Measurements from ENCODE around the gene KRT82.
"Not testable (repeated sequence)": the region's sequence is repeated elsewhere in the genome, so short reads cannot be mapped to it uniquely, and the experiment has no call there.

The KRT82 gene

GRCh38 chr12:52410589-52411248 is 4.6 kb upstream of the KRT82 start:
- not testable (repeated sequence) for DNase-seq (ENCODE audit: low read depth)

- DNase-seq (ENCODE audit: low read depth), result no peak
Observed at GRCh38 chr12:52407918-52408317, 1.8 kb upstream of the KRT82 start.

- no peak for DNase-seq (ENCODE audit: low read depth)
Observed at GRCh38 chr12:52404951-52405350, 1.2 kb downstream of the KRT82 start.

- DNase-seq (ENCODE audit: low read depth), result no peak
Observed at GRCh38 chr12:52403561-52403960, 2.6 kb downstream of the KRT82 start.

GRCh38 chr12:52402873-52403540 is 3.1 kb downstream of the KRT82 start:
- no peak for DNase-seq (ENCODE audit: low read depth)

- DNase-seq (ENCODE audit: low read depth), result no peak
Observed at GRCh38 chr12:52402377-52402776, 3.8 kb downstream of the KRT82 start.

GRCh38 chr12:52401926-52402325 is 4.2 kb downstream of the KRT82 start:
- no peak for DNase-seq (ENCODE audit: low read depth)

GRCh38 chr12:52401526-52401925 is 4.6 kb downstream of the KRT82 start:
- DNase-seq (ENCODE audit: low read depth), result no peak

- no peak for DNase-seq (ENCODE audit: low read depth)
Observed at GRCh38 chr12:52400906-52401305, 5.2 kb downstream of the KRT82 start.

- no peak for DNase-seq (ENCODE audit: low read depth)
Observed at GRCh38 chr12:52399756-52400155, 6.4 kb downstream of the KRT82 start.

GRCh38 chr12:52398176-52398575 is 8.0 kb downstream of the KRT82 start:
- DNase-seq (ENCODE audit: low read depth), result no peak

GRCh38 chr12:52396656-52397055 is 9.5 kb downstream of the KRT82 start:
- DNase-seq (ENCODE audit: low read depth), result no peak

GRCh38 chr12:52395761-52396434 is 10.2 kb downstream of the KRT82 start:
- no peak for DNase-seq (ENCODE audit: low read depth)

GRCh38 chr12:52394836-52395405 is 11.2 kb downstream of the KRT82 start:
- DNase-seq (ENCODE audit: low read depth), result no peak

GRCh38 chr12:52392465-52393007 is 13.6 kb downstream of the KRT82 start:
- no peak for DNase-seq (ENCODE audit: low read depth)

GRCh38 chr12:52391618-52392002 is 14.5 kb downstream of the KRT82 start:
- no peak for DNase-seq (ENCODE audit: low read depth)

GRCh38 chr12:52390739-52391617 is 15.2 kb downstream of the KRT82 start:
- DNase-seq (ENCODE audit: low read depth), result no peak

GRCh38 chr12:52389313-52390207 is 16.6 kb downstream of the KRT82 start:
- DNase-seq (ENCODE audit: low read depth), result no peak

GRCh38 chr12:52387859-52388258 is 18.3 kb downstream of the KRT82 start:
- DNase-seq (ENCODE audit: low read depth), result no peak

GRCh38 chr12:52385226-52385702 is 20.9 kb downstream of the KRT82 start, which contains the start of gene KRT84:
Gene KRT84 (minus strand): TSS chr12:52385652. CDS start chr12:52385585, 67 bp downstream.
- no peak for DNase-seq (ENCODE audit: low read depth)
